Keratinocyte (primary cell): ENCODE measurements around the gene NDUFS8.

Experiments
- EZH2 ChIP-seq: IDR thresholded peaks from one replicate; pipeline ENCODE4 v1.6.1; 2012; ENCODE audit warnings: inconsistent platforms, mild to moderate bottlenecking, low read length, moderate library complexity
- TF ChIP-seq, protein P1 (sequence below), 3 experiments: IDR thresholded peaks in 1 of 3; conservative IDR thresholded peaks in 1 of 3; optimal IDR thresholded peaks in 1 of 3; 2 replicates in 2 of 3; 3 replicates in 1 of 3; pipeline versions ENCODE3 to v1.5.1; 2011; ENCODE audit warnings: low read length in 3 of 3, mild to moderate bottlenecking in 3 of 3, moderate library complexity in 2 of 3, control low read depth in 1 of 3, inconsistent platforms in 1 of 3; ENCODE audit not compliant: insufficient read depth in 2 of 3; ENCODE audit errors: extremely low read depth in 1 of 3

DNA sequence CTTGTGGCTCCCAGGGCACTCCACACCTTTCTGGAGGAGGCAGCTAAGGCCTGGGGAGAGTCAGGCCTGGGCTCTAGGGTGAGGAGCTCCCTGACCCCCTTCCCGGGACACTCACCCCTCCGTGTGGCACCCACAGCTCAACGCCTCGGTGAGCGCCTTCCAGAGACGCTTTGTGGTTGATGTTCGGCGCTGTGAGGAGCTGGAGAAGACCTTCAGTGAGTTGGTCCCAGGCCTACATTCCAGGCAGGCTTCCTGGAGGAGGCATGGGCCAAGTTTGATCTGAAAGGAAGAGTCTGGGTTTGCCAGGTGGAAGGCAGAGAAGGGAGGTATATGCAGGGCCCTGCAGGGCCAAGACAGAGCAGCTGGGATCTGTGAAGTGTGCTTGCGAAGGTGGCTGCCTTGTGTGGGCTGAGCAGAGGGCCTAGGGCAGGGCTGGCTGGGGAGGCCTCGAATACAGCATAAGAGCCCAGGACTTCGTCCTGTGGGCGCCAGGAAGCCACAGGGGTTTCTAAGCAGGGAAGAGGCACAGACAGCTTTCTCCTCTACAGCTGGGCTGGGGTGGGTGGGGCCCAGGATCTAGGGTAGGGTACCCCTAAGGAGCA lies 11.2 kb downstream of the NDUFS8 start:
- TF ChIP-seq, protein P1, sequence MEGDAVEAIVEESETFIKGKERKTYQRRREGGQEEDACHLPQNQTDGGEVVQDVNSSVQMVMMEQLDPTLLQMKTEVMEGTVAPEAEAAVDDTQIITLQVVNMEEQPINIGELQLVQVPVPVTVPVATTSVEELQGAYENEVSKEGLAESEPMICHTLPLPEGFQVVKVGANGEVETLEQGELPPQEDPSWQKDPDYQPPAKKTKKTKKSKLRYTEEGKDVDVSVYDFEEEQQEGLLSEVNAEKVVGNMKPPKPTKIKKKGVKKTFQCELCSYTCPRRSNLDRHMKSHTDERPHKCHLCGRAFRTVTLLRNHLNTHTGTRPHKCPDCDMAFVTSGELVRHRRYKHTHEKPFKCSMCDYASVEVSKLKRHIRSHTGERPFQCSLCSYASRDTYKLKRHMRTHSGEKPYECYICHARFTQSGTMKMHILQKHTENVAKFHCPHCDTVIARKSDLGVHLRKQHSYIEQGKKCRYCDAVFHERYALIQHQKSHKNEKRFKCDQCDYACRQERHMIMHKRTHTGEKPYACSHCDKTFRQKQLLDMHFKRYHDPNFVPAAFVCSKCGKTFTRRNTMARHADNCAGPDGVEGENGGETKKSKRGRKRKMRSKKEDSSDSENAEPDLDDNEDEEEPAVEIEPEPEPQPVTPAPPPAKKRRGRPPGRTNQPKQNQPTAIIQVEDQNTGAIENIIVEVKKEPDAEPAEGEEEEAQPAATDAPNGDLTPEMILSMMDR (optimal IDR thresholded peaks at IDR 0.05 in 1 of 3, IDR thresholded peaks at IDR 0.05 in 1 of 3, conservative IDR thresholded peaks at IDR 0.05 in 1 of 3; ENCODE audit: extremely low read depth in 1 of 3, insufficient read depth in 2 of 3, low read length in 3 of 3): no peak
- no peak for TF ChIP-seq EZH2
